Endothelial cell of umbilical vein (primary cell): Measurements from ENCODE around the gene SLC2A1. TPM values are rescaled to one million over a fixed set of nuclear protein-coding genes. Genes with fewer than 3 reads are reported as not detected.

Experiments used
- BruUV-seq: library from RNA; stranded (reverse); fragments of 400-500 nt; replicated peaks from 2 replicates; lab custom pipeline; 2021; lab: Mats Ljungman, UMichigan
- CTCF ChIA-PET: fragments of 300-600, 350-600 bp; sonication (Branson Sonifier 250); formaldehyde crosslinking; loops from one replicate; lab custom pipeline; 2021; ENCODE audit warnings: antibody characterized with exemption, inconsistent platforms; lab: Charles Lee
- POLR2A ChIA-PET: fragments of 300-600, 350-600 bp; sonication (Branson Sonifier 250); formaldehyde crosslinking; loops from one replicate; lab custom pipeline; 2021; ENCODE audit warnings: antibody characterized with exemption, inconsistent platforms; lab: Charles Lee
- DNase-seq: peaks from one replicate; pipeline ENCODE4 v3.0.0-alpha.2; 2011; ENCODE audit warnings: low read depth, low spot score
- FAIRE-seq: peaks from 2 replicates; lab custom pipeline; 2011; peaks lifted over from hg19 to GRCh38; lab: Jason Lieb, UNC
- H2AFZ ChIP-seq: 2 replicates; pipeline ENCODE4 v1.6.0; 2012; ENCODE audit warnings: low read depth, low read length, control low read depth, inconsistent platforms
- H3K27ac ChIP-seq: 2 replicates; pipeline ENCODE4 v1.5.1; 2011; ENCODE audit warnings: low read depth, mild to moderate bottlenecking, control low read depth, low read length, moderate library complexity; ENCODE audit not compliant: insufficient read depth
- H3K27me3 ChIP-seq, 2 experiments: 2 replicates each; pipeline versions ENCODE4 v1.6.0 to v1.6.1; 2011; ENCODE audit warnings: low read length in 2 of 2, mixed read lengths in 1 of 2; ENCODE audit not compliant: control insufficient read depth in 2 of 2, insufficient read depth in 2 of 2
- H3K36me3 ChIP-seq, 2 experiments: 2 replicates in 1 of 2; 3 replicates in 1 of 2; pipeline ENCODE4 v1.5.1; 2011; ENCODE audit warnings: low read length in 2 of 2, mild to moderate bottlenecking in 1 of 2, moderate library complexity in 1 of 2; ENCODE audit not compliant: control insufficient read depth in 2 of 2, insufficient read depth in 2 of 2; ENCODE audit errors: extremely low read depth in 1 of 2
- H3K4me1 ChIP-seq: 3 replicates; pipeline ENCODE4 v1.5.1; 2011; ENCODE audit warnings: mild to moderate bottlenecking, low read length; ENCODE audit not compliant: control insufficient read depth, insufficient read depth; ENCODE audit errors: extremely low read depth
- H3K4me2 ChIP-seq: 2 replicates; pipeline ENCODE4 v1.6.1; 2011; ENCODE audit warnings: low read length, control low read depth, mixed read lengths; ENCODE audit not compliant: insufficient read depth
- H3K4me3 ChIP-seq, 3 experiments: fragments of 200-600 bp in 1 of 3; sonication (generic), shearing (Covaris generic) in 1 of 3; replicated peaks in 1 of 3; 2 replicates each; pipeline ENCODE4 v1.5.1; 2011 to 2016; ENCODE audit warnings: control low read depth in 3 of 3, low read length in 3 of 3, mild to moderate bottlenecking in 2 of 3, inconsistent platforms in 1 of 3, low read depth in 1 of 3, moderate library complexity in 1 of 3; ENCODE audit not compliant: insufficient read depth in 1 of 3
- H3K79me2 ChIP-seq: 2 replicates; pipeline ENCODE4 v1.6.0; 2012; ENCODE audit warnings: low read length, inconsistent platforms; ENCODE audit not compliant: control insufficient read depth, insufficient read depth
- H3K9ac ChIP-seq: replicated peaks from 2 replicates; pipeline ENCODE3; 2011; ENCODE audit warnings: low read length, control low read depth; ENCODE audit not compliant: insufficient read depth; ENCODE audit errors: extremely low read depth
- H3K9me1 ChIP-seq: replicated peaks from 3 replicates; pipeline ENCODE4 v1.6.0; 2011; ENCODE audit warnings: mild to moderate bottlenecking, low read length; ENCODE audit not compliant: control insufficient read depth, insufficient read depth; ENCODE audit errors: extremely low read depth
- H3K9me3 ChIP-seq: replicated peaks from 2 replicates; pipeline ENCODE4 v1.5.1; 2012; ENCODE audit warnings: low read length, inconsistent platforms; ENCODE audit not compliant: control insufficient read depth, insufficient read depth
- H4K20me1 ChIP-seq: replicated peaks from 2 replicates; pipeline ENCODE3; 2011; ENCODE audit warnings: mild to moderate bottlenecking, low read length; ENCODE audit not compliant: control insufficient read depth, insufficient read depth; ENCODE audit errors: extremely low read depth
- EZH2 ChIP-seq: IDR thresholded peaks from 2 replicates; pipeline ENCODE4 v1.6.1; 2012; ENCODE audit warnings: borderline replicate concordance, low read depth, mild to moderate bottlenecking, moderate library complexity, low read length, inconsistent platforms; ENCODE audit not compliant: severe bottlenecking
- FOS ChIP-seq: IDR thresholded peaks from 2 replicates; pipeline ENCODE4 v1.6.1; 2011; ENCODE audit warnings: mild to moderate bottlenecking, low read length, moderate library complexity, borderline replicate concordance; ENCODE audit not compliant: insufficient read depth
- GATA2 ChIP-seq: IDR thresholded peaks from 2 replicates; pipeline ENCODE4 v1.7.0; 2011; ENCODE audit warnings: low read depth, mild to moderate bottlenecking, moderate library complexity, mixed read lengths, low read length; ENCODE audit not compliant: insufficient read length, insufficient read depth
- JUN ChIP-seq: IDR thresholded peaks from 2 replicates; pipeline ENCODE4 v1.6.1; 2011; ENCODE audit warnings: borderline replicate concordance, low read depth; ENCODE audit not compliant: insufficient read length, insufficient read depth
- MYC ChIP-seq: IDR thresholded peaks from one replicate; pipeline ENCODE4 v1.6.1; 2011; ENCODE audit warnings: mild to moderate bottlenecking, low read depth, low read length
- POLR2A ChIP-seq: IDR thresholded peaks from 2 replicates; pipeline ENCODE4 v1.6.1; 2012; ENCODE audit warnings: low read depth, mild to moderate bottlenecking, control low read depth, low read length
- POLR2AphosphoS5 ChIP-seq: IDR thresholded peaks from 2 replicates; pipeline ENCODE4 v1.6.1; 2012; ENCODE audit warnings: low read depth, mild to moderate bottlenecking, control low read depth, low read length, moderate library complexity; ENCODE audit not compliant: insufficient read depth
- dilution Hi-C: fragments of 300-500 bp; cut with MboI; formaldehyde crosslinking; loops from one replicate; pipeline ENCODE4 v1.15.0; 2019; ENCODE audit warnings: low sequenced_read_pairs; ENCODE audit not compliant: extremely low pct_ligation_motif_present
- intact Hi-C: fragments of 100-400 bp; cut with micrococcal nuclease; formaldehyde crosslinking; loops from one replicate; pipeline ENCODE4 v1.10.0; 2022
- polyA plus RNA-seq, 4 experiments: library from polyadenylated mRNA; depleted of rRNA in 3 of 4; stranded (reverse) in 3 of 4; unstranded in 1 of 4; fragments of >200 nt; gene quantifications; 2 replicates each; pipeline versions ENCODE4 v1.2.1 to v1.2.3, GENCODE V29; 2011 to 2012; ENCODE audit warnings: missing spikeins in 1 of 4
- total RNA-seq: library from RNA; stranded (reverse); gene quantifications from 2 replicates; pipeline ENCODE4 v1.2.3, GENCODE V29; 2021
- TF ChIP-seq, protein P1 (sequence below), 2 donors: IDR thresholded peaks; 1 replicate in 1 of 2; 2 replicates in 1 of 2; pipeline ENCODE4 v1.5.1; 2011; ENCODE audit warnings: low read length in 2 of 2, mild to moderate bottlenecking in 2 of 2, moderate library complexity in 2 of 2, control low read depth in 1 of 2, inconsistent platforms in 1 of 2, low read depth in 1 of 2; ENCODE audit not compliant: insufficient read depth in 1 of 2; ENCODE audit errors: extremely low read depth in 1 of 2
- TF ChIP-seq, protein P2 (sequence below): IDR thresholded peaks from 2 replicates; pipeline ENCODE4 v1.6.1; 2011; ENCODE audit not compliant: insufficient read depth, insufficient read length

Gene SLC2A1
- total and polyA plus RNA-seq, 2 donors (not counting 3 experiments of a cell fraction or from before 2014, with no cell fraction given), result 42.2 to 46.5 TPM

DNA sequence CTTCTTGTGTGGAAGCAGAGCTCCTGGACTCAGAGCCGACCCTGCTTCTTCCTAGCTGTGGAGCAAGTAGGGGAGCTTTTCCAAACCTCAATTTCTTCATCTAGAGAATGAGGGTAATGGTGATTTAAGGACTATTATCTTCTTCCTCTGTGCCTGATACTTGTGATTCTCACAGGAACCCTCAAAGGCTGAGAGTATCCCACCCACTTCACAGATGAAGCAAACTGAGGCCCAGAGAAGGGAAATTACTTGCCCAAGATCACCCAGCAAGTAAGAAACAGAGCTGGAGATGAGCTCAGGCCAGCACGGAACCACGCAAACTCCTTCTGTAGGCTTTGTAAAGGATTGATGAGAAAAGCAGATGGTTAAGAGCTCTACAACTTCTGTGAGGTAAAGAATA, 15.1 kb upstream of the SLC2A1 start:
- TF ChIP-seq JUN, result no peak
- TF ChIP-seq FOS, result no peak
- TF ChIP-seq, protein P1, sequence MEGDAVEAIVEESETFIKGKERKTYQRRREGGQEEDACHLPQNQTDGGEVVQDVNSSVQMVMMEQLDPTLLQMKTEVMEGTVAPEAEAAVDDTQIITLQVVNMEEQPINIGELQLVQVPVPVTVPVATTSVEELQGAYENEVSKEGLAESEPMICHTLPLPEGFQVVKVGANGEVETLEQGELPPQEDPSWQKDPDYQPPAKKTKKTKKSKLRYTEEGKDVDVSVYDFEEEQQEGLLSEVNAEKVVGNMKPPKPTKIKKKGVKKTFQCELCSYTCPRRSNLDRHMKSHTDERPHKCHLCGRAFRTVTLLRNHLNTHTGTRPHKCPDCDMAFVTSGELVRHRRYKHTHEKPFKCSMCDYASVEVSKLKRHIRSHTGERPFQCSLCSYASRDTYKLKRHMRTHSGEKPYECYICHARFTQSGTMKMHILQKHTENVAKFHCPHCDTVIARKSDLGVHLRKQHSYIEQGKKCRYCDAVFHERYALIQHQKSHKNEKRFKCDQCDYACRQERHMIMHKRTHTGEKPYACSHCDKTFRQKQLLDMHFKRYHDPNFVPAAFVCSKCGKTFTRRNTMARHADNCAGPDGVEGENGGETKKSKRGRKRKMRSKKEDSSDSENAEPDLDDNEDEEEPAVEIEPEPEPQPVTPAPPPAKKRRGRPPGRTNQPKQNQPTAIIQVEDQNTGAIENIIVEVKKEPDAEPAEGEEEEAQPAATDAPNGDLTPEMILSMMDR (IDR thresholded peaks at IDR 0.05; ENCODE audit: extremely low read depth in 1 of 2, insufficient read depth in 1 of 2, low read depth in 1 of 2, low read length in 2 of 2), result no peak
- no peak for TF ChIP-seq GATA2
- TF ChIP-seq POLR2AphosphoS5, result no peak
- TF ChIP-seq MYC, result no peak
- no peak for TF ChIP-seq EZH2
- TF ChIP-seq, protein P2, sequence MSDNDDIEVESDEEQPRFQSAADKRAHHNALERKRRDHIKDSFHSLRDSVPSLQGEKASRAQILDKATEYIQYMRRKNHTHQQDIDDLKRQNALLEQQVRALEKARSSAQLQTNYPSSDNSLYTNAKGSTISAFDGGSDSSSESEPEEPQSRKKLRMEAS, result no peak
- no peak for TF ChIP-seq POLR2A
- no peak overlapping the region for H3K4me3 ChIP-seq
- H3K36me3 ChIP-seq, result no peaks in the 10 kb centered on the region
- H3K79me2 ChIP-seq, result no peaks in the 10 kb centered on the region
- H3K27me3 ChIP-seq, result no peaks in the 10 kb centered on the region
- no peak overlapping the region for H3K27ac ChIP-seq
- ChIA-PET POLR2A (no interaction called here), CTCF (interaction anchor here (1.3 to 2.2 kb wide), 5 partner anchors 8 to 100 kb away, joined by 4 to 18 read pairs (median 5); no protein-coding TSS in a partner anchor)
- H3K9me1 ChIP-seq, result no peaks in the 10 kb centered on the region
- FAIRE-seq (no peak), DNase-seq (no peak)
- H3K4me2 ChIP-seq, result no peak overlapping the region
- dilution Hi-C loops (no loop called here), intact Hi-C loops (loop anchor here (2.0 kb wide), 1 partner anchor 15 kb away; the partner anchor contains the start of gene SLC2A1)
- H2AFZ ChIP-seq, result no peak overlapping the region
- H3K9ac ChIP-seq, result no peak overlapping the region
- H3K9me3 ChIP-seq, result no peaks in the 10 kb centered on the region
- no TSS peak for BruUV-seq
- H4K20me1 ChIP-seq, result no peaks in the 10 kb centered on the region
- H3K4me1 ChIP-seq, result peaks cover 8% of the 10 kb centered on the region
